ENCODE data around the gene CXXC5. TPM values are rescaled to one million over a fixed set of nuclear protein-coding genes. Genes with fewer than 3 reads are reported as not detected.

The CXXC5 gene
- total and polyA plus RNA-seq, 9 of the 15 experiments (the other 6 are each of a cell fraction or from before 2014, with no cell fraction given): 1.9 to 123 (median 45.8) TPM

- TF ChIP-seq KAT2B (IDR thresholded peaks at IDR 0.05; ENCODE audit: low read depth, low read length): no peak
- TF ChIP-seq ZNF740 (CRISPR knock-in tag; IDR thresholded peaks at IDR 0.05): 0 out of 2 replicates have a peak, but pooled peaks have one; percentile 46
- TF ChIP-seq ZNF740 (tag; IDR thresholded peaks at IDR 0.05): no peak
- TF ChIP-seq FOXJ3 (CRISPR knock-in tag; IDR thresholded peaks at IDR 0.05): no peak
- TF ChIP-seq ZNF133 (CRISPR knock-in tag; IDR thresholded peaks at IDR 0.05): no peak
- TF ChIP-seq SRSF1 (IDR thresholded peaks at IDR 0.05; ENCODE audit: low read depth, low read length): no peak
- peak; percentile 24; the same call in 1 of the 2 replicates for TF ChIP-seq MAX (CRISPR knock-in tag; IDR thresholded peaks at IDR 0.05)
- no peak for TF ChIP-seq E2F5 (CRISPR knock-in tag; IDR thresholded peaks at IDR 0.05)
- no peak for TF ChIP-seq NRF1 (conservative IDR thresholded peaks at IDR 0.05 in 1 of 2, IDR thresholded peaks at IDR 0.05 in 1 of 2)
- no peak for TF ChIP-seq ZFP30 (CRISPR knock-in tag; IDR thresholded peaks at IDR 0.05; ENCODE audit: borderline replicate concordance)
- TF ChIP-seq HOXB6 (CRISPR knock-in tag; IDR thresholded peaks at IDR 0.05; ENCODE audit: borderline replicate concordance): no peak
- no peak for TF ChIP-seq GATAD2A (IDR thresholded peaks at IDR 0.05)
- no peak for TF ChIP-seq POLR2AphosphoS5 (IDR thresholded peaks at IDR 0.05; ENCODE audit: control insufficient read depth, insufficient read depth, low read depth, low read length)
- no peak for TF ChIP-seq TEAD4 (IDR thresholded peaks at IDR 0.05; ENCODE audit: low read length)
- 0 out of 2 replicates have a peak, but pooled peaks have one; percentile 37 for TF ChIP-seq TEAD4 (CRISPR knock-in tag; IDR thresholded peaks at IDR 0.05; ENCODE audit: borderline replicate concordance)
- no peak for TF ChIP-seq ZNF24 (IDR thresholded peaks at IDR 0.05)
- TF ChIP-seq SAFB2 (IDR thresholded peaks at IDR 0.05; ENCODE audit: borderline replicate concordance, low read depth, low read length, severe bottlenecking): no peak
- TF ChIP-seq RUNX1 (IDR thresholded peaks at IDR 0.05; ENCODE audit: low read depth): no peak
- TF ChIP-seq ZBTB7A (IDR thresholded peaks at IDR 0.05; ENCODE audit: borderline replicate concordance, control insufficient read depth, low read depth, low read length): peak; percentile 54; the same call in 1 of the 2 replicates
- no peak for TF ChIP-seq BRD4 (IDR thresholded peaks at IDR 0.05)
- no peak for TF ChIP-seq CHD4 (IDR thresholded peaks at IDR 0.05; ENCODE audit: insufficient read depth, insufficient replicate concordance, low read depth, low read length, poor library complexity, severe bottlenecking)
- TF ChIP-seq ZNF263 (CRISPR knock-in tag; IDR thresholded peaks at IDR 0.05; ENCODE audit: borderline replicate concordance): 0 out of 2 replicates have a peak, but pooled peaks have one; percentile 2
- peak; percentile 88 for TF ChIP-seq HINFP (tag; conservative IDR thresholded peaks at IDR 0.05; ENCODE audit: low read depth)
- no peak for TF ChIP-seq XRCC3 (IDR thresholded peaks at IDR 0.05)
Measured at GRCh38 chr5:139671096-139671841, 23.1 kb downstream of the CXXC5 start (continued).

Data from K562 (cell line).